Measurements from ENCODE around the gene MLC1. TPM values are rescaled to one million over a fixed set of nuclear protein-coding genes. Genes with fewer than 3 reads are reported as not detected.

MLC1 gene
- total RNA-seq, 1 experiment from 2014 or later = not detected

GRCh38 chr22:50010676-50011446, 74.4 kb downstream of the MLC1 start:
- in situ Hi-C loops (cut with HindIII; ENCODE audit: low sequenced_read_pairs) = no loop called here
- no peak for DNase-seq (ENCODE audit: low spot score)

- no peak for DNase-seq (ENCODE audit: low spot score)
These were observed 75.2 kb downstream of the MLC1 start for GRCh38 chr22:50009765-50010675.

More at GRCh38 chr22:50009765-50010675, 75.2 kb downstream of the MLC1 start:
- in situ Hi-C loops (cut with HindIII; ENCODE audit: low sequenced_read_pairs) = no loop called here

Other genes with a start within 250 kb of the MLC1 start
- 10.0 and 12.8 TPM in 2 replicates for gene ZBED4, start 231.6 kb downstream of the MLC1 start, total RNA-seq (2014; rRNA removed; shearing (Covaris generic))
- 23.8 and 24.1 TPM in 2 replicates for gene ALG12, start 167.0 kb downstream of the MLC1 start, total RNA-seq (2014; rRNA removed; shearing (Covaris generic))
- gene CRELD2, start 166.8 kb downstream of the MLC1 start, total RNA-seq (2014; rRNA removed; shearing (Covaris generic)) = 85.5 and 121 TPM in 2 replicates
- gene PIM3, start 124.7 kb downstream of the MLC1 start, total RNA-seq (2014; rRNA removed; shearing (Covaris generic)) = 106 and 157 TPM in 2 replicates
- not detected in 2 replicates for gene IL17REL, start 72.7 kb downstream of the MLC1 start, total RNA-seq (2014; rRNA removed; shearing (Covaris generic))
- gene TTLL8, start 27.1 kb downstream of the MLC1 start, total RNA-seq (2014; rRNA removed; shearing (Covaris generic)) = not detected in 2 replicates
- gene MOV10L1, start 4.6 kb upstream of the MLC1 start, total RNA-seq (2014; rRNA removed; shearing (Covaris generic)) = not detected in 2 replicates
- 0.62 and 1.4 TPM in 2 replicates for gene PANX2, start 85.3 kb upstream of the MLC1 start, total RNA-seq (2014; rRNA removed; shearing (Covaris generic))
- 73.9 and 83.5 TPM in 2 replicates for gene TRABD, start 100.5 kb upstream of the MLC1 start, total RNA-seq (2014; rRNA removed; shearing (Covaris generic))
- 25.5 and 40.7 TPM in 2 replicates for gene SELENOO, start 115.6 kb upstream of the MLC1 start, total RNA-seq (2014; rRNA removed; shearing (Covaris generic))
- 15.1 and 17.0 TPM in 2 replicates for gene TUBGCP6, start 159.6 kb upstream of the MLC1 start, total RNA-seq (2014; rRNA removed; shearing (Covaris generic))
- gene HDAC10, start 165.8 kb upstream of the MLC1 start, total RNA-seq (2014; rRNA removed; shearing (Covaris generic)) = 6.1 and 28.5 TPM in 2 replicates
- gene MAPK12, start 176.3 kb upstream of the MLC1 start, total RNA-seq (2014; rRNA removed; shearing (Covaris generic)) = 155 and 158 TPM in 2 replicates
- 21.3 and 21.5 TPM in 2 replicates for gene MAPK11, start 185.0 kb upstream of the MLC1 start, total RNA-seq (2014; rRNA removed; shearing (Covaris generic))
- gene PLXNB2, start 222.2 kb upstream of the MLC1 start, total RNA-seq (2014; rRNA removed; shearing (Covaris generic)) = 93.4 and 100 TPM in 2 replicates
- gene DENND6B, start 241.6 kb upstream of the MLC1 start, total RNA-seq (2014; rRNA removed; shearing (Covaris generic)) = 0.37 and 1.0 TPM in 2 replicates

All from G401 (cell line).